T-helper 2 cell (primary cell): ENCODE data around the gene ADGRE1.

ENCODE experiments used
- DNase-seq, 5 experiments: peaks; one replicate each; pipeline versions ENCODE4 v3.0.0 to v3.0.0-alpha.2; 2012 to 2022

The ADGRE1 gene

DNA sequence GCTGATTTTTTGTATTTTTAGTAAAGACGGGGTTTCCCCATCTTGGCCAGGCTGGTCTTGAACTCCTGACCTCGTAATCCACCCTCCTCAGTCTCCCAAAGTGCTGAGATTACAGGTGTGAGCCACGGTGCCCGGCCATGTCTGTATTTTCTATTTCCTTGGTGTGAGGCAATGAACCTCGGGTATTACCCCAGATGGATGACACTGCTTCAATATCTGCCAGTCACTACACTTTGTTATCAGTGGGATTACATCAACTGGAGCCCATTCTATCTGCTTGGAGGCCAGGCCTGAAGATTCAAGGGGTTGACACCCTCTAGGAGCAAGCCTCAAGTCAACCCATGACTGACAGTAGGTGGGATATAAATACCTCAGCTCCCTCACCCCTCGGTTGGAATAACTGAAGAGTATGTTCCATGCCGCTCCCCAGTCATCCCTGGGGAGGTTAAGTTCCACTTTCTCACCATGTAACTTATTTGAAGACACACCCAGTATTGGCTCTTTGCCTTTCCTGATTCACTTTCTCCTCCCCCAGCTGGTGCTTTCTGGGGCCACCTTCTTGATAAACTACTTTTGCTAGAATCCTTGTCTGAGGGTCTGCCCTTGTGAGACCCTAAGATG is 992 bp upstream of the ADGRE1 start:
- DNase-seq, result no peak

- DNase-seq, result no peak
Measured at GRCh38 chr19:6888967-6889366, 1.6 kb downstream of the ADGRE1 start.

GRCh38 chr19:6890401-6890913 is 3.1 kb downstream of the ADGRE1 start:
- peak in 2 of 5 experiments; percentile 13 to 57 for DNase-seq

DNA sequence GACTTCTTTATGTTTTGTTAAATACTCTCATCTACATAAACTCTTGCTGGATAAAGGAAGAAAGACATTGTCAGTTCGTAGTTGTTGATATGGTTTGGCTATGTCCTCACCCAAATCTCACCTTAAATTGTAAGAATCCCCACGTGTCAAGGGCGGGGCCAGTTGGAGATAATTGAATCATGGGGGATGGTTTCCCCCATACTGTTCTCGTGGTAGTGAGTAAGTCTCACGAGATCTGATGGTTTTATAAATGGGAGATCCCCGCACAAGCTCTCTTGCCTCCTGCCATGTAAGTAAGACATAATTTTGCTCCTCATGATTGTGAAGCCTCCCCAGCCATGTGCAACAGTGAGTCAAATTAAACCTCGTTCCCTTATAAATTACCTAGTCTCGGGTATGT is 3.6 kb downstream of the ADGRE1 start:
- peak in 2 of 5 experiments; percentile 36 to 50 for DNase-seq

DNA sequence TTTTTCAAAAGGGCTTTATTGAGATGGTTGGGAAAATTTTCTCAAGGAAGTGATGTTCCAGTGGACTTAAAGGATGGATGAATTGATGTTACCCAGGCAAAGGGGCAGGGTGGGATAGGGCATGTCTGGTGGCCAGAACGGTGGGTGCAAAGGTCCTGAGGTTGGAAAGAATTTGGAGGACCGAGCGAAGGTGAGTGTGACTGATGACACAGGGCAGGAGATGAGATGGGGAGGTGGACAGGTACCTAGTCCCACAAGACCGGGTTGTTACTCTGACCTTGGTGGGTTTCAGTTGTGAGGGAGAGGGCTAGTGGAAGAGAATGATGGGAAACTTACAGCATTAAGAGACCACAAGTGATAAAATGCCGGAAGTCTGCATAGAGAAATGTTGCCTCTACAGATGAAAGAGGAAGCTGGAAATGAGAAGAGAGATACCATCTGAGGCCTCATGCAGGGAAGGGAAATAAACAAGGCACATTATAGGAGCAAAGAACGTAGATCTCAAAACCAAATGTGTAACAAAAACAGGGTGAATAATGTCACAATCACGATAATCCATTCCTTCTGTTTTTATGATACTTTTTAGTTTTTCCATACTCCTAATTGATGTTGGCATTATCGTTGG is 4.5 kb downstream of the ADGRE1 start:
- DNase-seq, result peak in 1 of 5 experiments; percentile 19

DNA sequence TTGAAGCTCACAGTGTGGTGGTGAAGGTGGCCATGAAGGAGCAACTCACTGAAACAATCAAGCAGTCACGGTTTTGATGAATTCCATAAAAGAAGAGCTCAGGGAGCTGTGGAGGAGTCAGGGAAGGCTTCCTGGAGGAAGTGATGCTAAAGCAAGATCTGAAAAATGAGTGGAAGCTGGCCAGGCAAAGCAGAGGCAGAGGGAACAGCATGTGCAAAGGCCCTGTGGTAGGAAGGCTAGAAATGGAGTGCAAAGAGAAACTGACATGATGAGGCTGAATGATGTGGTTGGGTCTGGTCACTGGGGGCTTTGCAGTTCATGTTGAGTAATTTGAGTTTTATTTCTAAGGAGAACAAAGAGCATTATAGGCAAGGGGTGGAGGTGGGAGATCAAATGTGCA is 6.9 kb downstream of the ADGRE1 start:
- DNase-seq, result no peak

- no peak for DNase-seq
Measured at GRCh38 chr19:6903446-6903845, 16.1 kb downstream of the ADGRE1 start.

- DNase-seq, result no peak
Measured at GRCh38 chr19:6906559-6907060, 19.2 kb downstream of the ADGRE1 start.

GRCh38 chr19:6911523-6911922 is 24.1 kb downstream of the ADGRE1 start:
- DNase-seq, result no peak

GRCh38 chr19:6914321-6914720 is 26.9 kb downstream of the ADGRE1 start:
- DNase-seq, result no peak

DNA sequence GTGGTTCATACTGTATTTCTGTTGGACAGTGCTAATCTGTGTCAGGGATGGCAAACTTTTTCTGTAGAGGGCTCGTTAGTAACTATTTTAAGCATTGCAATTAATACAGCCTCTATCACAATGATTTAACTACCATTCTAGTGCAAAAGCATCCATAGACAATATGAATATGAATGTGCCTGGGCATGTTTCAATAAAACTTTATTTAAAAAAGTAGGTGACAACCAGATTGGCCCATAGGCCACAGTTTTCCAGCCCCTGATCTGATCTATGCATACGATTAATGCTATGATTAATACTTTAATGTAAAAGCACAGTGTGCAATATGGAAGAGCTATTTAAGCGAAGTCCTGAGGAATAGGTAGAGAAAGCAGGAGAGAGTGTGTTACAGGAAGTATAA is 29.6 kb downstream of the ADGRE1 start:
- DNase-seq, result no peak

GRCh38 chr19:6925386-6925785 is 38.0 kb downstream of the ADGRE1 start:
- DNase-seq, result no peak

- DNase-seq, result peak in 2 of 5 experiments; percentile 5 to 36
Measured at GRCh38 chr19:6925801-6926751, 38.7 kb downstream of the ADGRE1 start.

DNA sequence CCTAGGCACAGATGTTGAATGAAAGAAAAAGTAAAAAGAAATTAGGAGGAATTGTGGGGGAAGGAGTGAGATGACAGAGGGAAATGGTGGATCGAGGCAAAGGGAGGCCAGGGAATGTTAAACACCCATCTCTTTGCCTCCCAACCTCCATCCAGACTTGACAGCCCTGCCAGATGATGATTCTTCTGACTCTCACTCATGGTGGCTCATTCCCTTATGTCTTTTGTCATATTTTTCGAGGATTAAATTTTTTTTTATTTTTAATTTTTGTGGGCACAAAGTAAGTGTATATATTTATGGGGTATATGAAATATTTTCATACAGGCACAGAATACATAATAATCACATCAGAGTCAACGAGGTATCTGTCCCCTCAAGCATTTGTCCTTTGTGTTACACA is 42.8 kb downstream of the ADGRE1 start:
- no peak for DNase-seq

- no peak for DNase-seq
Measured at GRCh38 chr19:6935069-6935468, 47.7 kb downstream of the ADGRE1 start.

- DNase-seq, result no peak
Measured at GRCh38 chr19:6935618-6936017, 48.2 kb downstream of the ADGRE1 start.

DNA sequence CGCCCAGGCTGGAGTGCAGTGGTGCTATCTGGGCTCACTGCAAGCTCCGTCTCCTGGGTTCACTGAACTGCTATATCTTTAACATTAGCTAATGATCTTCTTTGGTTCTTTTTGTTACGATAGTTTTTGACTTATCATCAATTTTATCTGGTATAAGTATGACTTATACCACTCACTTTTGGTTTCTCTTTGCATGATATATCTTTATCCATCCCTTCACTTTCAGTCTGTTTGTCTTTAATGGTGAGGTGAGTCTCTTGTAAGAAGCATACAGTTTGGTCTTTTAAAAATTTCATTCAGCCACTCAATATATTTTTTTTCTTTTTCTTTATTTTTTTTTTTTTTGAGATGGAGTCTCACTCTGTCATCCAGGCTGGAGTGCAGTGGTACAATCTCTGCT is 58.4 kb downstream of the ADGRE1 start:
- peak in 1 of 5 experiments; percentile 65 for DNase-seq

GRCh38 chr19:6947745-6948144 is 60.4 kb downstream of the ADGRE1 start:
- DNase-seq, result peak in 2 of 5 experiments; percentile 12 to 78

DNA sequence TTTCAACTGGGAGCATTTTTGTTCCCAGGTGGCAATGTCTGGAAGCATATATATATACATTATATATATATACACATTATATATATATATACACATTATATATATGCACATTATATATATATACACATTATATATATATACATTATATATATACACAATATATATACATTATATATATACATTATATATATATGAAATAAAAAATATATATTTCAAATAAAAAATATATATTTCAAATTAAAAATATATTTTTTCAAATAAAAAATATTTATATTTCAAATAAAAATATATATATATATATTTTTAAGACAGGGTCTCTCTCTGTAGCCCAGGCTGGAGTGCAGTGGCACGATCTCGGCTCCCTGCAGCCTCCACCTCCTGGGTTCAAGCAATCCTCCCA is 61.5 kb downstream of the ADGRE1 start:
- no peak for DNase-seq

DNA sequence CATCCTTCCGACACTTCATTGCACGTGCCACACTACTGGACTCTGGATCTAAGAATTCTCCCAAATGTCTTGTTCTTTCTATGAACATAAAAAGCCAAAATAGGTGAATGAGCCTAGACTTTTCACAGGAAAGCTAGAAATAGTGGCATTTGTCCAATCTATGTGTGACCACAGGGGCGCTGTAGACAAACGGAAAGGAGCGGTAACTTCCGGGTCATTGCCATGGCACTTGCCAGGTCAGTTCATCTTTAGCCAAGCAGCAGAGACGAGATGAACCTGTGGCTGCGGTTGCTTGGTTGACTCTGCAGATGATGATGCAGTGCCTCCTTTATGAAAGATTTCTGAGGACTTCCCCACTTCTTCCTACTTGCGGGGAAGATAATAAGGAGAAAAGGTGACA is 65.6 kb downstream of the ADGRE1 start:
- DNase-seq, result no peak

DNA sequence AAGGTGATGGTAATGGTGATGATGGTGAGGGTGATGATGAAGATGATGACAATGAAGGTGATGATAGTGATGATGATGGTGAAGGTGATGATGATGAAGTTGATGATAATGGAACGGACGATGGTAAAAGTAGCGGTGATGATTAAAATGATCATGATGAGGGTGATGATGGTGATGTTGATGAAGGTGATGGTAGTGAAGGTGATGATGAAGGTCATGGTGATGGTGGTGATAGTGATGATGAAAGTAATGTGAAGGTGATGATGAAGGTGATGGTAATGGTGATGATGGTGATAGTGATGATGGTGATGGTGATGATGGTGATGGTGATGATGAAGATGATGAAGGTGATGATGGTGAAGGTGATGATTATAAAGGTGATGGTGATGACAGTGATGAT is 67.7 kb downstream of the ADGRE1 start:
- DNase-seq, result no peak

DNA sequence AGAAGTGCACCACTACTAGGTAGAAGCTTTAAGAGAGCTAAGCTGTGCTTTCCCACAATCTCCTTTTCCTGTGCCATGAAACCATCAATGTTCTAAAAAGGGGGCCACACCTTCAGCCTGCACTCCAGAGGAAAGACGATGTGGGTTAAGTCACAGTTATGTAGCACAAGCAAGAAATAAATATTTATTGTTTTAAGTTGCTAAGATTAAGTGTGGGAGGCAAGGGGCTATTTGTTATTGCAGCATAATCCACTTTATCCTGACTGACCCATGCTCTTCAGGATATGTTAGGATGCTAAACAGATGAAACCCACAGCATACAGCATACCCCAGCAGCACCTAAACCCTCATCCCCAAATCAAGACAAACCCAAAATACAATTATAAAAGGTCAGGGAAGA is 69.2 kb downstream of the ADGRE1 start:
- no peak for DNase-seq

- DNase-seq, result no peak
Measured at GRCh38 chr19:6958791-6959190, 71.4 kb downstream of the ADGRE1 start.
